ENCODE measurements around the gene EFTUD2. TPM values are rescaled to one million over a fixed set of nuclear protein-coding genes. Genes with fewer than 3 reads are reported as not detected.

EFTUD2 gene
- total RNA-seq, 1 donor from 2014 or later, result 57.8 TPM

GRCh38 chr17:44887971-44888954 lies 11.0 kb downstream of the EFTUD2 start:
- DNase-seq (ENCODE audit: low spot score), result no peak

GRCh38 chr17:44887016-44887415 lies 12.2 kb downstream of the EFTUD2 start:
- DNase-seq (ENCODE audit: low spot score), result no peak

GRCh38 chr17:44884941-44885340 lies 14.3 kb downstream of the EFTUD2 start:
- DNase-seq (ENCODE audit: low spot score), result no peak

GRCh38 chr17:44881145-44881544 lies 18.1 kb downstream of the EFTUD2 start:
- peak; percentile 13 for DNase-seq (ENCODE audit: low spot score)

GRCh38 chr17:44880062-44880461 lies 19.2 kb downstream of the EFTUD2 start:
- no peak for DNase-seq (ENCODE audit: low spot score)

- DNase-seq (ENCODE audit: low spot score), result no peak
Observed at GRCh38 chr17:44879376-44879775, 19.9 kb downstream of the EFTUD2 start.

- DNase-seq (ENCODE audit: low spot score), result peak; percentile 45
Observed at GRCh38 chr17:44878627-44879221, 20.5 kb downstream of the EFTUD2 start.

GRCh38 chr17:44877121-44877520 lies 22.1 kb downstream of the EFTUD2 start:
- DNase-seq (ENCODE audit: low spot score), result no peak

GRCh38 chr17:44875761-44876160 lies 23.5 kb downstream of the EFTUD2 start:
- no peak for DNase-seq (ENCODE audit: low spot score)

GRCh38 chr17:44872131-44872768 lies 27.0 kb downstream of the EFTUD2 start:
- DNase-seq (ENCODE audit: low spot score), result no peak

- DNase-seq (ENCODE audit: low spot score), result no peak
Observed at GRCh38 chr17:44871556-44871955, 27.7 kb downstream of the EFTUD2 start.

GRCh38 chr17:44867841-44868240 lies 31.4 kb downstream of the EFTUD2 start:
- no peak for DNase-seq (ENCODE audit: low spot score)

- DNase-seq (ENCODE audit: low spot score), result no peak
Observed at GRCh38 chr17:44865931-44866330, 33.3 kb downstream of the EFTUD2 start.

- peak; percentile 72 for DNase-seq (ENCODE audit: low spot score)
Observed at GRCh38 chr17:44865231-44865660, 34.0 kb downstream of the EFTUD2 start.

- no peak for DNase-seq (ENCODE audit: low spot score)
Observed at GRCh38 chr17:44864831-44865230, 34.4 kb downstream of the EFTUD2 start.

GRCh38 chr17:44863061-44863918 lies 36.0 kb downstream of the EFTUD2 start:
- no peak for DNase-seq (ENCODE audit: low spot score)

- no peak for DNase-seq (ENCODE audit: low spot score)
Observed at GRCh38 chr17:44862278-44862914, 36.8 kb downstream of the EFTUD2 start.

- no peak for DNase-seq (ENCODE audit: low spot score)
Observed at GRCh38 chr17:44859701-44860100, 39.5 kb downstream of the EFTUD2 start.

- no peak for DNase-seq (ENCODE audit: low spot score)
Observed at GRCh38 chr17:44854192-44854591, 45.1 kb downstream of the EFTUD2 start.

GRCh38 chr17:44850612-44851011 lies 48.6 kb downstream of the EFTUD2 start:
- DNase-seq (ENCODE audit: low spot score), result no peak

GRCh38 chr17:44850025-44850424 lies 49.2 kb downstream of the EFTUD2 start:
- no peak for DNase-seq (ENCODE audit: low spot score)
